GM19468 (cell line): ENCODE measurements around the gene COBL.

Source experiments
- ATAC-seq: cut with Tn5 transposase; IDR thresholded peaks from one replicate; pipeline ENCODE4 v1.9.1; 2021; ENCODE audit warnings: mild to moderate bottlenecking, moderate library complexity, moderate number of reproducible peaks; ENCODE audit not compliant: unreplicated experiment; ENCODE audit errors: extremely low read depth

Gene COBL

GRCh38 chr7:51102828-51103227, 213.8 kb downstream of the COBL start:
- ATAC-seq: no peak

DNA sequence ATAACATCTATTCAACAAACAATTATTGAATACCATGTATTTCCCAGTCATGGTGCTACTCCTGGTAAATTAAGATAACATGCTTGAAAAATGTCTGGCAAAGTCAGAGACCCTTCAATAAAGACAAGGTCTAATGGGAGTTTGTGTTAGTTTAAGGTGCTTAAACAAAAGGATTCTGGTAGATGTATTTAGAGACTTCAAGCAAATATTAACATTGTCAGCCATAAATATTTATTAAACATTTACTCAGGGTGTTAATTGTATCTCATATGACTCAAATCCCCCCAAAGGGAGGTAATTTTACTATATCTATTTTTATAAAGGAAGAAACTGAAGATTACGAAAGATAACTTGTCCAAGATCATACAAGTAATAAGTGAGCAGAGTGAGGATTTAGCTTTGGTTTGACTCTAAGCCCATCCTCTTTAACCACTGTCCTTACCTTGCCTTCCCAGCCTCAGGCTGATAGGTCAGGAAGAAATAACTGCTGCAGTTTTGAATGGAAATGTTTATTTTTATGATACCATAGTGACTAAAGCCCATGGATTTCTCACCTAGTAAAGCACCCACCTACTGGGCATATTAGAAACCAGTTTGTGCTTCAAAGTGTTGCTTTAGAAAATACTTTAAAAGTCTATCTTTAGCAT, 215.4 kb downstream of the COBL start:
- no peak for ATAC-seq

GRCh38 chr7:51090411-51090810, 226.2 kb downstream of the COBL start:
- no peak for ATAC-seq

DNA sequence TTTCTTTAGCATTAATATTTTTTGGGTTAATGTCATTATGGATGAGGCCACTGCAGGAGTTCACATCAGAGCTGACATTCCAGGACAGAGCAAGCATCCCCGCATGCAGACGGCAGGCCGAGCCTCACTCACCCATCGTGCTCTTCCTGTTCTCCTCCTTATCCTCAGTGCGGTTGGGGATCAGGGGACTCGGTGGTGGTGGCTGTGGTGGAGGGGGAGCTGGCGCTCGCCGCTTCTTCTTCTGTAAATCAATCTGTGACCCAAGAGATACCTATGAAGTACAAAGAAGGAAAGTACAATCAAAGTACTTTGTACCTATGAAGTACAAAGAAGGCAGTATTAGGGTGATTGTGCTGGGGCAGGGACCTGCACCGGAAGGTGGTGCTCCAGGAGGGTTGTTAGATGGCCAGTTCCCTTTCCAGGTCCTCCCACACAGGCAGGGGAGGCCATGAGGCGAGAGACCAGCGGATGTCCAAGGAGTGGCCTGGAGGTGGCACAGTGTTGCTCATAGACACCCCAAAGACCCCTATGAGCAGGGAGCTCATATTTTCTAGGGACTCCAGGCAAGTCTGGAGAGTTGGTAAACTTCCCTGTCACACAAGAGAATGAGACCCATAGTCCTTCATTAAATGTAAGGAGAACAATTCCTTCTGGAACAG, 231.4 kb downstream of the COBL start:
- ATAC-seq: no peak

DNA sequence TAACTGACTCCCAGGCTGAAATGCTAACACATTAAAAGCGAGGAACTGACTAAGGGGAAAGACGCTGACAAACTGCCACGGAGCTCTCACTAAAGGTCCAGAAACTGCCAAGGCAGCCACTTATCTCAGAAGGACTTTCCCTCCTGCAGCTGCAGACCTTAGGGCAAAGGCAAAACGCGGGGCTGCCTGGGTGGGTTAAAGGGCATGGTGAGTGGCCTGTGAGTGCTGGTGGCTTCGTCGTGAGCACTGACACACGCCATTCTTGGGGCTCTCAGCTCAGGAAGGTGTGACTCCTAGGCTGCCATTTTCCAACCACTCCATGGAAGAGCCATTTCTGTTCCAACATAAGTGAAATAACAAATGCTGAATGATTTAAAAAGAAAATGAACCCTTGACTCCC, 232.5 kb downstream of the COBL start:
- no peak for ATAC-seq

GRCh38 chr7:51082940-51083533, 233.6 kb downstream of the COBL start:
- ATAC-seq: no peak

DNA sequence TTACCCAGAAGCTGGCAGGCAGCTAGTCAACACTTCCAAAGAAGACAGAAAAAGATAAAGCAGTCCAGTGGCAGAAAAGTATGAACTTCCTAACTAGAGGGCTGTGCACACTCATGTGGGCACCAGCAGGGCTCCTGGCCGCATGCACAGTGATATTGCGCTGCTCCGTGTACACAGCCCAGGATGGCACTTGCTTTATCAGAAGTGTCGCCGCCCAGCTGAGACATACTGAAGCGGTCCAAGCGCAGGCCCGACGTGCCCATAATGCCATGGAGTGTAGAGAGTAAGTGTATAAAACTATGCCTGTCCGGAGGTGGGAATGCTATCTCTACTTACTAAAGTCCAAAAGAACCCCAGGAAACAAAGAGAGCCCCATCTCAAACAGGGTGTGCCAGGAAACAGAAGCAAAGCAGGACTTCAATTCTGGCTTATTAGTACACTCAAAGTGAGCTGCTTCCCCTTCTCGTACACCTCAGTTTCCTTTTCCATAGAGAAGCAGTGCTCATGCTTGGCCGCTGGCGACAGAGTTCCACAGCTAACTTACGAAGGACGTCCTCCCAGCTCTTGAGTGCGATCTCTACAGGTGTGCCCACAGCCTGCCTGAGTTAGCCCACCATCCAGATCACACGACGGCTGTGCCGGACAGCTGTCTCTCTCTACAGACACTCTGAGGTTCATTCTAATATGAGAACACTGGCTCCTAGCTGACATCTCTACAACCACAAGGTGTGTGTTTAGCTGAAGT, 234.3 kb downstream of the COBL start:
- no peak for ATAC-seq

DNA sequence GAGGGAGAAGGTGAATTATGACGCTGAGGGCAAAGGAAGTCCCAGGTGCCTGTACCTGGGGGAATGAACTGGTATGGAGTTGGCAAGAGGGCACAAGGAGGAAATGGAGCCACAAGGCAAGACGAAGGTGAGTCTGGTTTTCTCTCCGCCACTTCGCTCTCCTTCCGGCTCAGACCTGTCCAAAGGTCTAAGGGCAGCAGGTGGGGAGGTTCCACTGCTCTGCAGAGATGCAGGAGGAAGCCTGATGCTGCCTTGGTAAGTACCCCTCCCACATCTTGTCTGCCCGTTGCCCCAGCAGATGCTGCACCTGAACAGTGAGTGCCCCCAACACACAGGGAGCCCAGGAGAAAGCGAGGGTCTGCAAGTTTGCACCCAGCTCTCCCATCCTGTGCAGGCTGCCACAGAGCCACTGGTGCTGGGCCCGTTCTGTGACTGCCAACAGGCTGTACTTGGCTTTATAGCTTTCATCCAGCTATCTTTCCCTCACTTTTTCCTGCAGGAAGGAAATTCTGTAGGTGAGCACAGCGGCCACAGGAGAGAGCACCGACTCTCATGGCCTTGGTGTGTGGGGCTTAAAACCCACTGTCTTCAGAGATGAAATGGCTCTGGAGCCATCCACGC, 235.2 kb downstream of the COBL start:
- no peak for ATAC-seq

DNA sequence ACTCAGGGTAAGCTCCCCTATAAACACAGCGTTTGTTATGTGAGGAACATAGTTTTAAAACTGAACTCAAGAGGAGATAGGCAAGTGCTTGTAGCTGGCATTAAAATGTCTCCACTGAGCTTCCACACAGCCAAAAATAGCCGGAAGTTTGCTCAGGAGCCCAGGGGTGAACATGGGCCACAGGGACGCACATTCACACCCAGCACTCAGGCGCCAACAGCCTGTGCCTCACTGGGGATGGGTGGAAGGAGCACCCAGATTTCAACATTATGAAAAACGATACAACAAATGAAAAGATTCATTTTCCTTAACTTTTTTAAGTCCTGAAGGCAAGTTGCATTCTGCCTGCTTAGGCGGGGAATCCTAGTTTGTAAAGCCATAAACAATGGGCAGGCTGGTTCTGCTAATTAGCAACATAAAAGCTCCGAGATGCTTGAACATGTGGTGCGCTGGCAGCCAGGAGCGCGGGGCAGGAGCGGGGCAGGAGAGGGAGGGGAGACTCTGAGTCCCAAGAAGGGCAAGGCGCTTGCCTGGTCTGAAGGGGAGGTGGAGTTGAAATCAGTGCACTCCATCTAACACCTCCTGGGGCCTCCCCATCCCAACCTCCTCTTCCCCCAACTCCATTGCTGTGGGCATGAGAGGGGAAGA, 235.9 kb downstream of the COBL start:
- ATAC-seq: no peak

- ATAC-seq: no peak
These were observed 236.4 kb downstream of the COBL start for GRCh38 chr7:51080216-51080615.

DNA sequence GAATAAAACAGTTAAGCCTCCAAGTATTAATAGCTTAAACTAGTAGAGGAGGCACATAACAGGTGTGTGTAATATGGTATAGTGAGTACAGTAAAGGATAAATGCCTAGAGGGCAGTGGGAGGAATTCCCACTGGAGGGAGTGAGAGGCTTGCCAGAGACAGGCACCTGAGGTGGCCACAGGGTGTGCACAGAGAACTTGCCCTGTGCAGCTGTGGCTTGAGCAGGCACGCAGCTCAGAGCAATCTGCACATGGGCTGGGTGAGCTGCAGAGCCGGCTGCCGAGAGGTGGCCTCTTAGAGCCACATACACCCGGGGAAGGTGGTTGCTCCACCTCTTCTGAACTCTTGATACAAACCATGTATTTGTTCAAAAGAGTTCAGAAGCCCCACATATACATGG, 237.1 kb downstream of the COBL start:
- no peak for ATAC-seq

- ATAC-seq: no peak
These were observed 238.0 kb downstream of the COBL start for GRCh38 chr7:51078653-51079052.

DNA sequence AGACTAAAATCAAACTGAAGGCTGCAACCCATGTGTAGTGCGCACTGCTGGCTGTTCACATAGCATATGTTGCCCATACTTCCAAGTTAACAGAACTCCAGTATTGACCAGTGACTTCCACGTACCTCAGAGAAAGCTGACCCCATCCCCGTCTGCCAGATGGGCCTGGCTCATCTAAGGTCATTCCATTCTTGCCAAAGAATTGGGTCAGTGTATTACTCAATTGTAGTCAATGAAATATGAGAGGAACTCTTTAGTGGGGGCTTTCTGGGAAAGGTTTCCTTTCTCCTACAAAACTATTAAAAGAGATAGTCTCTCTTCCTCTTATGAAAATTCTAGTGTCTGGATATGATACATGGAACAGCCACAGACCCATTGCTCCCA, 238.6 kb downstream of the COBL start:
- ATAC-seq: no peak

GRCh38 chr7:51077316-51077986, 239.2 kb downstream of the COBL start:
- ATAC-seq: no peak

- ATAC-seq: no peak
These were observed 240.7 kb downstream of the COBL start for GRCh38 chr7:51075681-51076580.

DNA sequence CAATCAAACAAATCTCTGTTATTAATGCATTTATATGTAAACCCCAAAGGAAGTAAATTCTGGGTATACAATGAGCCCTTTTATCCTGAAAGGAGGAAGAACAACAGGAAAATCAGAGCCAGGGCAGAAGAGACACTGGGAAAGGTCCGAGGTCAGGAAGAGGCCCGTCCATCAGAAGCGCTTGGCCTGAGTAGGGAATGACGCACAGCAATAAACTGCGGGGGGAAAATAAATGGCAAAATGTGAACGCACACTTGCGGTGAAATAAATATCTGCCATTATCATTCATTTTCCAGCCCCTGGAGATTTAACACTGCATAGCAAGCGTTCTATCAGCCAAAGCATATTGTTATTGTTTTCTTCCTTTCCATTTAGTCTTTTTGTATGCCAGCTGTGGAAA, 243.4 kb downstream of the COBL start:
- no peak for ATAC-seq

- ATAC-seq: no peak
These were observed 244.3 kb downstream of the COBL start for GRCh38 chr7:51072281-51072680.

GRCh38 chr7:51071427-51071826, 245.2 kb downstream of the COBL start:
- ATAC-seq: no peak

DNA sequence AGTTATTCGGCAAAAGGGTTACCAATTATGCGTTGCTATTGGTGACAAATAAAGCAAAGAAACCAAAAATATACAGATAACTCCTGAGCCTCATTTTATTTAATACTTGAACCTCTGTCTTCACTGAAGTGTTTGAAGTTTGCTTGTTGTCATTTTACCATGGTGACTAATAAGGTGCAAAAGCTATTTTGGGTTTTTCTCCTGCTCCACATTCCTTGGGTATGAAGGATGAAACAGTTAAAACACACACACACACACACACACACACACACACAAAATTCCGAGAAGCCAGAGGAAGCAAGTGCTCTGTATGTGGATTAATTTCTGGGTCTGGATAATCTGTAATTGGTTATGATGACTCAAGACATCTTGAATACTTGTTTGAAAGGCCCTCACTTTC, 246.5 kb downstream of the COBL start:
- no peak for ATAC-seq
